IMR-90 (cell line): ENCODE results near the gene SCFD2. TPM values are rescaled to one million over a fixed set of nuclear protein-coding genes. Genes with fewer than 3 reads are reported as not detected.
"Not testable (repeated sequence)": the region's sequence is repeated elsewhere in the genome, so short reads cannot be mapped to it uniquely, and the experiment has no call there.

Experiments used
- ATAC-seq: fragments of 200-7000 bp; cut with Tn5 transposase; 2 replicates; pipeline ENCODE4 v1.9.1; 2020; ENCODE audit warnings: low read depth, mild to moderate bottlenecking, moderate library complexity
- BruUV-seq: library from RNA; stranded (reverse); fragments of 400-500 nt; replicated peaks from 2 replicates; lab custom pipeline; 2021; lab: Mats Ljungman, UMichigan
- CTCF ChIA-PET: fragments of 300-600 bp; formaldehyde crosslinking; extraction: SDS; loops from one replicate; lab custom pipeline; 2021; ENCODE audit warnings: antibody characterized with exemption; lab: Yijun Ruan, JAX
- POLR2A ChIA-PET: fragments of 300-600 bp; sonication (Branson Sonifier 250); formaldehyde crosslinking; loops from one replicate; lab custom pipeline; 2022; ENCODE audit warnings: antibody characterized with exemption; ENCODE audit not compliant: unreplicated experiment; lab: Charles Lee
- DNase-seq: peaks from one replicate; pipeline ENCODE4 v3.0.0; 2013
- H2AFZ ChIP-seq: replicated peaks from 2 replicates; pipeline ENCODE3; 2013; ENCODE audit warnings: low read length, mild to moderate bottlenecking; ENCODE audit not compliant: poor library complexity
- H2AK5ac ChIP-seq: 2 replicates; pipeline ENCODE4 v1.6.1; 2013; ENCODE audit warnings: low read depth, low read length, inconsistent platforms
- H2AK9ac ChIP-seq: replicated peaks from 2 replicates; pipeline ENCODE3; 2013; ENCODE audit warnings: mild to moderate bottlenecking, low read depth, low read length, moderate library complexity; ENCODE audit not compliant: poor library complexity
- H2BK120ac ChIP-seq: 2 replicates; pipeline ENCODE4 v1.6.1; 2013; ENCODE audit warnings: low read depth, low read length, inconsistent platforms
- H2BK15ac ChIP-seq: 3 replicates; pipeline ENCODE4 v1.6.1; 2013; ENCODE audit warnings: low read depth, low read length, inconsistent platforms
- H2BK20ac ChIP-seq: 2 replicates; pipeline ENCODE4 v1.6.1; 2013; ENCODE audit warnings: low read depth, mild to moderate bottlenecking, inconsistent platforms, low read length, moderate library complexity
- H2BK5ac ChIP-seq: 2 replicates; pipeline ENCODE4 v1.6.1; 2013; ENCODE audit warnings: mild to moderate bottlenecking, low read depth, low read length, inconsistent platforms; ENCODE audit not compliant: poor library complexity, severe bottlenecking
- H3K14ac ChIP-seq: replicated peaks from 2 replicates; pipeline ENCODE4 v1.6.1; 2013; ENCODE audit warnings: low read depth, low read length, inconsistent platforms
- H3K18ac ChIP-seq: 2 replicates; pipeline ENCODE4 v1.6.1; 2013; ENCODE audit warnings: low read depth, low read length, control low read depth
- H3K23ac ChIP-seq: 2 replicates; pipeline ENCODE4 v1.6.1; 2013; ENCODE audit warnings: low read depth, low read length, inconsistent platforms
- H3K27ac ChIP-seq: 2 replicates; pipeline ENCODE4 v1.5.1; 2013; ENCODE audit warnings: mild to moderate bottlenecking, control low read depth, low read length; ENCODE audit not compliant: insufficient read depth
- H3K27me3 ChIP-seq: 2 replicates; pipeline ENCODE4 v1.6.1; 2013; ENCODE audit warnings: low read length; ENCODE audit not compliant: control insufficient read depth, insufficient read depth
- H3K36me3 ChIP-seq: 2 replicates; pipeline ENCODE4 v1.6.1; 2013; ENCODE audit warnings: low read length, mixed read lengths; ENCODE audit not compliant: control insufficient read depth, insufficient read depth
- H3K4ac ChIP-seq: 2 replicates; pipeline ENCODE4 v1.6.1; 2013; ENCODE audit warnings: low read depth, low read length, inconsistent platforms
- H3K4me1 ChIP-seq: 2 replicates; pipeline ENCODE4 v1.6.1; 2013; ENCODE audit warnings: low read length, mixed read lengths; ENCODE audit not compliant: control insufficient read depth, insufficient read depth
- H3K4me2 ChIP-seq: 2 replicates; pipeline ENCODE4 v1.6.1; 2013; ENCODE audit warnings: low read depth, mild to moderate bottlenecking, control low read depth, low read length, moderate library complexity
- H3K4me3 ChIP-seq: 2 replicates; pipeline ENCODE4 v1.5.1; 2013; ENCODE audit warnings: low read depth, mild to moderate bottlenecking, control low read depth, low read length, moderate library complexity; ENCODE audit not compliant: insufficient read depth
- H3K56ac ChIP-seq: 2 replicates; pipeline ENCODE4 v1.6.1; 2013; ENCODE audit warnings: low read length, inconsistent platforms; ENCODE audit not compliant: insufficient read depth; ENCODE audit errors: extremely low read depth
- H3K79me1 ChIP-seq, 2 experiments: 2 replicates each; pipeline ENCODE4 v1.6.1; 2013; ENCODE audit warnings: low read length in 2 of 2, inconsistent platforms in 1 of 2, low read depth in 1 of 2
- H3K9ac ChIP-seq: 2 replicates; pipeline ENCODE4 v1.6.1; 2013; ENCODE audit warnings: low read depth, low read length, control low read depth
- H3K9me1 ChIP-seq: 2 replicates; pipeline ENCODE4 v1.6.1; 2013; ENCODE audit warnings: low read length, inconsistent platforms; ENCODE audit not compliant: insufficient read depth
- H3K9me3 ChIP-seq: 2 replicates; pipeline ENCODE4 v1.6.1; 2013; ENCODE audit warnings: low read length; ENCODE audit not compliant: control insufficient read depth, insufficient read depth
- H4K20me1 ChIP-seq: 2 replicates; pipeline ENCODE4 v1.6.1; 2013; ENCODE audit warnings: low read length, inconsistent platforms; ENCODE audit not compliant: insufficient read depth
- H4K5ac ChIP-seq: 2 replicates; pipeline ENCODE4 v1.6.1; 2013; ENCODE audit warnings: mild to moderate bottlenecking, low read depth, low read length, control low read depth
- H4K8ac ChIP-seq, 2 experiments: 2 replicates each; pipeline ENCODE4 v1.6.1; 2013; ENCODE audit warnings: low read depth in 2 of 2, low read length in 2 of 2, control low read depth in 1 of 2, inconsistent platforms in 1 of 2
- H4K91ac ChIP-seq: 2 replicates; pipeline ENCODE4 v1.6.1; 2013; ENCODE audit warnings: low read depth, low read length, inconsistent platforms; ENCODE audit not compliant: insufficient read depth
- CHD1 ChIP-seq: IDR thresholded peaks from 2 replicates; pipeline ENCODE4 v1.6.1; 2012; ENCODE audit warnings: low read depth, low read length, improper control_type of control experiment
- RAD21 ChIP-seq: IDR thresholded peaks from 2 replicates; pipeline ENCODE4 v1.6.1; 2012; ENCODE audit warnings: low read length, improper control_type of control experiment
- WGBS, 2 experiments: methylation state at CpG; one replicate each; pipeline versions ENCODE4 v1.1.5 to v1.1.7; 2013; ENCODE audit warnings: missing lambda C conversion rate in 2 of 2; ENCODE audit not compliant: insufficient read length in 1 of 2; ENCODE audit errors: extremely low coverage in 2 of 2; 5-methylcytosine and 5-hydroxymethylcytosine counted together
- dilution Hi-C: fragments of 300-500 bp; cut with HindIII; formaldehyde crosslinking; loops from one replicate; pipeline ENCODE4 v1.14.3; 2018; ENCODE audit warnings: low sequenced_read_pairs; ENCODE audit not compliant: unreplicated experiment
- in situ Hi-C: fragments of 300-500 bp; cut with MboI; formaldehyde crosslinking; loops from 3 replicates; pipeline ENCODE4 v1.14.3; 2019; ENCODE audit warnings: low sequenced_read_pairs, inconsistent platforms, mixed read lengths
- intact Hi-C: fragments of 100-400 bp; cut with micrococcal nuclease; formaldehyde crosslinking; loops from 2 replicates; pipeline ENCODE4 v1.10.0; 2022
- polyA plus RNA-seq, 3 experiments: library from polyadenylated mRNA; depleted of rRNA; stranded (reverse); fragments of >200 nt; gene quantifications; 2 replicates each; pipeline ENCODE4 v1.2.3, GENCODE V29; 2012; ENCODE audit warnings: low replicate concordance in 1 of 3
- total RNA-seq: library from RNA; depleted of rRNA; stranded (reverse); fragments of >200 nt; gene quantifications from 2 replicates; pipeline ENCODE4 v1.2.3, GENCODE V29; 2012

The SCFD2 gene
- total and polyA plus RNA-seq, 2 of the 4 experiments (the other 2 are of a cell fraction), result 18.9 to 62.4 TPM

DNA sequence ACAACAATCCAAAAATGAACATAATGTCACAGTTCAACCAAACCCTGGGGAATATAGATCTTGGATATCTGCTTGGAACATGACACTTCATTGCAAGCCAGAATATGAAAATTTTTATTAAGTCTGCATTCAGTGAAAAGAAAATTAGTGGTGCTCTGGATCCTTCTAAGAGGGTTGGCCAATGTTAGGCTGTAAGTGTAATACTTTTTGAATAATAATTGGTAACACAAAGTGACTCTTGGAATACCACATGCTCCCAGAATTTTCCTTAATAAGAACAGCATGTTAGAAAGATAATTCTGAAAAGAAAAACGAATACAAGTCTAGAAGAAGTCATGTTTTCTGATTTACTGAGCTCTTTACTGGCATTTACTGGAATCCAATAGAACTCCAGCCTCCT lies 328.0 kb downstream of the SCFD2 start:
- Histone ChIP-seq H3K4me3 (no peak overlapping the region), H3K14ac (no peak overlapping the region), H4K5ac (no peak overlapping the region), H3K4ac (no peak overlapping the region), H3K23ac (no peak overlapping the region), H2BK5ac (no peak overlapping the region), H2BK120ac (no peak overlapping the region), H2AFZ (no peak overlapping the region), H3K4me1 (peaks cover 5% of the 10 kb centered on the region), H3K9me1 (peaks cover 6% of the 10 kb centered on the region; the same call in 1 of the 2 replicates), H4K20me1 (no peaks in the 10 kb centered on the region), H2BK15ac (no peak overlapping the region), H3K18ac (no peak overlapping the region; the same call in 1 of the 2 replicates), H2AK5ac (no peak overlapping the region), H2AK9ac (no peak overlapping the region), H4K8ac (no peak overlapping the region), H3K36me3 (no peaks in the 10 kb centered on the region), H3K4me2 (no peak overlapping the region), H3K27ac (no peak overlapping the region), H3K9me3 (no peaks in the 10 kb centered on the region), H3K79me1 (peaks cover 0 to 3% of the 10 kb centered on the region in 2 experiments; a peak in 1 of 4 replicates), H3K9ac (no peak overlapping the region), H3K56ac (no peak overlapping the region), H3K27me3 (no peaks in the 10 kb centered on the region), H4K91ac (no peak overlapping the region), H2BK20ac (no peak overlapping the region)
- dilution Hi-C loops (no loop called here), intact Hi-C loops (no loop called here), in situ Hi-C loops (no loop called here)
- BruUV-seq, result no TSS peak
- ChIA-PET POLR2A (no interaction called here), CTCF (no interaction called here)
- WGBS, 2 experiments, result no CpG with 5 or more reads among the region's 1 CpG
- no peak for DNase-seq
- ATAC-seq, result no peak
- TF ChIP-seq CHD1 (no peak), RAD21 (no peak)

DNA sequence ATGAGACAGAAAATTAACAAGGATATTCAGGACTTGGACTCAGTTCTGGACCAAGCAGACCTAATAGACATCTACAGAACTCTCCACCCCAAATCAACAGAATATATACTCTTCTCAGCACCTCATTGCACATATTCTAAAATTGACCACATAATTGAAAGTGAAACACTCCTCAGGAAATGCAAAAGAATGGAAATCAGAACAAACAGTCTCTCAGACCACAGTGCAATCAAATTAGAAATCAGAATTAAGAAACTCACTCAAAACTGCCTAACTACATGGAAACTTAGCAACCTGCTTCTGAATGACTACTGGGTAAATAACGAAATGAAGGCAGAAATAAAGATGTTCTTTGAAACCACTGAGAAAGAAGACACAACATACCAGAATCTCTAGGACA lies 333.0 kb downstream of the SCFD2 start:
- H3K9me1 ChIP-seq, H3K27me3 ChIP-seq, intact Hi-C loops, H2BK15ac ChIP-seq, H2BK5ac ChIP-seq, H2AFZ ChIP-seq, H4K20me1 ChIP-seq, H3K14ac ChIP-seq, H3K56ac ChIP-seq, H3K23ac ChIP-seq, CTCF ChIA-PET, H3K18ac ChIP-seq, in situ Hi-C loops, H3K79me1 ChIP-seq, DNase-seq, H2AK9ac ChIP-seq, ATAC-seq, H3K27ac ChIP-seq, H2AK5ac ChIP-seq, H3K4me1 ChIP-seq, H3K4me2 ChIP-seq, H3K9ac ChIP-seq, H4K91ac ChIP-seq, BruUV-seq, H3K4me3 ChIP-seq, H4K8ac ChIP-seq, H3K36me3 ChIP-seq, H2BK20ac ChIP-seq, H3K4ac ChIP-seq, H2BK120ac ChIP-seq, H3K9me3 ChIP-seq, dilution Hi-C loops, POLR2A ChIA-PET, H4K5ac ChIP-seq: not testable (repeated sequence)
- no CpG with 5 or more reads among the region's 1 CpG for WGBS, 2 experiments
